ENCODE data around the gene SRC. TPM values are rescaled to one million over a fixed set of nuclear protein-coding genes. Genes with fewer than 3 reads are reported as not detected.

SRC gene
- polyA plus RNA-seq, 4 donors = 48.4 to 80.3 (median 60.4) TPM

DNA sequence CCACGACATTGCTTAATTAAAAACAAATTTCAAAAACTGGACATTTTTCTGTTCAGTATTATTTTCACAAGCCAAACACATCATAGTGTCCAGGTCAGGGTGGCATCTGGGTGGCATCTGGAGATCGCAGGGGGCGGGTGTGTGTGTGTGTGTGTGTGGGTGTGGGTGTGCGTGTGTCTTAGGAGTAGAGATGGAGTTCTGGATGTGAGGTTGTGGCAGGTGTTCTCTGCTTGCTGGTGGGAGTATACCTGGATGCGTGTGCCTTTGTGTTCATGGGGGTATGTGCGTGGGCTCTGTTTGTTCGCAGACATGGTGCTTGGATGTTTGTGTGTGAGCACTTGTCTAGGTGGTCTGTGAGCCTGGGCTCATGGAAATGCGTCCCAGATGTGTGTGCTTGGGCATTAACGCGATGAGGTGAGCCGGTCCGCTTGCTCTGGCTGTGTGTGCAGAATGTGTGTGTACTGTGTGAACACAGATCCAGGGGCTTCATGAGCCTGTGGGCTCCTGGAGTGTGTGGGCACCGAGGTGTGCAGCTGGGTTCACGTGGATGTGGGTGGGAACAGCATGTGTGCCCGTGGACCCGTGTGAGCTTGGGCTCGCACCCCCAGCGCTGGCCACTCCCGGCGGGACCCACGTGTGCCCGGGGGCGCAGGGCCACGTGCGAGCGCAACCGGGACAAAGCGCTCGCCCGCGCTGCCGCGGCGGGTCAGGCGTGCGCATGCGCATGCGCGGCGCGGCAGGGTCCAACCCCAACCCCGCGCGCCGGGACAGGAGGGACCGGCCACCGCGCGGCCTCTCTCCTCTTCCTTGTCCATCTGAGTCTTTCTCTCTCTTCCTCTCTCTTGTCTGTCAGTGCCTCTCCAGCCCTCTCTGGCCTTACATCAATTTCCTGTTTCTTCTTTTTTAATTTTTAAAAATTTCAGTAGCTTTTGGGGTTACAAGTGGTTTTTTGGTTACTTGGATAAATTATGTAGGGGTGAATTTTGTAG is 60.4 kb downstream of the SRC start:
- DNase-seq (ENCODE audit: low read depth in 4 of 4, low spot score in 2 of 4) = no peak

DNA sequence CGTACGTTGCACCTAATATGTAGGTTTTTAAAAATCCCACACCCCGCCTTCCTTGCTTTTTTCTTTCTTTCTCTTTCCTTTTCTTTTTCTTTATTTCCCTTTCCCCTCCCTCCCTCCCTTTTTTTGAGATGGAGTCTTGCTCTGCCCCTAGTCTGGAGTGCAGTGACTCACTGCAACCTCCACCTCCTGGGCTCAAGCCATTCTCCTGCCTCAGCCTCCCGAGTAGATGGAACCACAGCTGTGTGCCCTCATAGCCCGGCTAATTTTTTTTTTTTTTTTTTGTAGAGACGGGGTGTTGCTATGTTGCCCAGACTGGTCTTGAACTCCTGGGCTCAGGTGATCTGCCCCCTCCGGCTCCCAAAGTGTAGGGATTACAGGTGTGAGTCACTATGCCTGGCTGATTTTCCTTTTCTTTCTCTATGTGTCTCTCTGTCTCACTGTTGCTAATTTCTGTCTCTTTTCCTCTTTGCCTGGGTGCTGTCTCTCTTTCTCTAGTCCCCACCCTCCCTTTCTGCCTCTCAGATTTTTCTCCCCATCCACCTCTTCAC is 61.2 kb downstream of the SRC start:
- no peak for DNase-seq (ENCODE audit: low read depth in 4 of 4, low spot score in 2 of 4)

DNA sequence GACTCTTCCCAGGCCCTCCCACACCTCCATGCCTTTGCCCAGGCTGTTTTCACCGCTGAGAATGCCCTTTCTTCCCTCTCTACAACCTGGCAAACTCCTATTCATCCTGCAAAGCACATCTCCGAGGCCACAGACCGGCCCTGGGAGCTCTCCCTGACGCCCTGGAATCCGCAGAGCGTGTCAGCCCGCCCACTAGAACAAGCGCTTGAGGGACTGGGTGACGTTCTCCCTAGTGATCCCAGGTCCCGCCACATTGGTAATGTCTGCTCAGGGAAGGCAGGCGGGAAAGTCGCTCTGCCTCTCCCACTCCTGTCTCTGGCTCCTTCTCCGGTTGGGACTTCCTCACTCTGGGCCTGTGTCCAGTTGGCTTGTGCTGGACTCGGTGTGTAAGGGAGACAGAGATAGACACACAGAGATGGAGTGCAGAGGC is 61.6 kb downstream of the SRC start:
- no peak for DNase-seq (ENCODE audit: low read depth in 4 of 4, low spot score in 2 of 4)

GRCh38 chr20:37408302-37409193 is 62.6 kb downstream of the SRC start:
- DNase-seq (ENCODE audit: low read depth in 4 of 4, low spot score in 2 of 4) = no peak

- DNase-seq (ENCODE audit: low read depth in 4 of 4, low spot score in 2 of 4) = no peak
Observed at GRCh38 chr20:37411408-37412219, 65.7 kb downstream of the SRC start.

- no peak for DNase-seq (ENCODE audit: low read depth in 4 of 4, low spot score in 2 of 4)
Observed at GRCh38 chr20:37413023-37413334, 67.0 kb downstream of the SRC start.

DNA sequence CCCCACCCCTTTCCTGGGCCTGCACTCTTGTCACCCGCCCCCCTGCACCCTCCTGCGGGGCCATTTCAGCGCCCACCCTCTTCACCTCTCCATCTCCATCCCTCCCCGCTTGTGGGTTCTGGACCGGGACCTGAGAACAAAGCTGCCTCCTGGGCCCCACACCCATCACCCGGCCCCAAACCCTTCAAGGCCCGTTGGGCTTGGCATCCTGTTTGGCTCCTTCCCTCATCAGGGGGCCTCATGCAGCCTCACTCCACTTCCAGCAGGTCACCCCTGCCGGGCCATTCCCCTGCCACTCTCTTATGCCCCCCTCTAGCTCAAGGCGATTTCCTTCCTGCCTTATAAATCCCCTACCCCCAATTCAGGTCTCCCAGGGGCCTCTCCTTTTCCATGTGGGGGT is 67.4 kb downstream of the SRC start:
- DNase-seq (ENCODE audit: low read depth in 4 of 4, low spot score in 2 of 4) = no peak

GRCh38 chr20:37414224-37415035 is 68.5 kb downstream of the SRC start:
- DNase-seq (ENCODE audit: low read depth in 4 of 4, low spot score in 2 of 4) = no peak

- no peak for DNase-seq (ENCODE audit: low read depth in 4 of 4, low spot score in 2 of 4)
Observed at GRCh38 chr20:37415118-37416085, 69.5 kb downstream of the SRC start.

- no peak for DNase-seq (ENCODE audit: low read depth in 4 of 4, low spot score in 2 of 4)
Observed at GRCh38 chr20:37416100-37416847, 70.3 kb downstream of the SRC start.

DNA sequence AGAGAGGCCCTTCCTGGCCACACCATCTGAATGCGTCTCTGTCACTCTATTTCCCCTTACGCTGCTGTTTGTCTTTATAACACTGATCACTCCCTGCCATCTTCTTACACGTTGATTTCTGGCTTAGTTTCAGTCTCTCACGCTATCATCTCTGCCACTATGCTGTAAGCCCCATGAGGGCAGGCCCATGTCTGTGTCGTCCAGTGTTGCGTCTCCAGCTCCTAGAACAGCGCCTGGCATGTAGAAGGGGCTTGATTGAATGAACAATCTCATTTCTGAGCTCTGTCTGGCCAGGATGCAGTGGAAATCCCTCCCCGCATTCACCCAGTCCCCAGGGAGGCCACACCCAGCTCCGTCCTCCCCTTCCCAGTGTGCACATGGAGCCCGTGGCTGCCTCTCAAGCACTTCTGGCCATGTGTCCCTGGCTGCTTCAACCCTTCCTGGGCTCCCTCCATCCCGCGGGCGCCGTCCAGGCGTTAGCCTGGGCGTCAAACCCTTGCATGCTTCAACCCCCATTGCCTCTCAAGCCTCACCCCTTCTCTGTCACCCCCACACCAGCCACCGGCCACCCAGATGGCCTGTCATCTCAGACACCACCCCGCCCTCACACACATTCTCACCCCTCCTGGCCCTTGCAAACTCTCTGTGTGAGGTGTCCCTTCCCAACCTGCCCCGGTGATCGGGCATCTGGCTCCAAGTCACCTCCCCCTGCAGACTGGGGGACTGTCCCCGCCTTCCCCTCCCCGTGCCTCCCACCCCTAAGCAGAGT is 71.1 kb downstream of the SRC start:
- DNase-seq (ENCODE audit: low read depth in 4 of 4, low spot score in 2 of 4) = no peak

GRCh38 chr20:37417617-37418467 is 71.9 kb downstream of the SRC start:
- DNase-seq (ENCODE audit: low read depth in 4 of 4, low spot score in 2 of 4) = no peak

DNA sequence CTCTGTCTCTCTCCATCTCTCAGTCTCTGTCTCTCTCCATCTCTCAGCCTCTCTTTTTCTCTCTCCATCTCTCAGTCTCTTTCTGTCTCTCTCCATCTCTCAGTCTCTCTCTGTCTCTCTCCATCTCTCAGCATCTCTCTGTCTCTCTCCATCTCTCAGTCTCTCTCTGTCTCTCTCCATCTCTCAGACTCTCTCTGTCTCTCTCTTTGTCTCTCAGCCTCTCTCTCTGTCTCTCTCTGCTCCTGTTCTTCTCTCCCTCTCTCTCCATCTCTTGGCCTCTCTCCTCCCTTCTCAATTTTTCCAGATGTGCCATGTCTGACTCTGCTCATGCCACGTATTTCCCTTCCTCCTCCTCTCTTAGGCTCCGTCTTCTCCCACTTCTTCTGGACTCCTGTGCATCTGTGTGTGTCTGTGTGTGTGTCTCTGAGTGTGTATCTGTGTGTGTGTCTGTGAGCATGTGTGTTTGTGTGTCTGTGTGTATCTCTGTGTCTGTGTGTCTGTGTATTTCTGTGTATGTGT is 72.7 kb downstream of the SRC start:
- DNase-seq (ENCODE audit: low read depth in 4 of 4, low spot score in 2 of 4) = no peak

GRCh38 chr20:37419307-37419706 is 73.4 kb downstream of the SRC start:
- DNase-seq (ENCODE audit: low read depth in 4 of 4, low spot score in 2 of 4) = no peak

GRCh38 chr20:37419774-37420542 is 74.0 kb downstream of the SRC start:
- DNase-seq (ENCODE audit: low read depth in 4 of 4, low spot score in 2 of 4) = no peak
